PC-3 (cell line): ENCODE measurements around the gene SYT6. TPM values are rescaled to one million over a fixed set of nuclear protein-coding genes. Genes with fewer than 3 reads are reported as not detected.

Experiments
- ATAC-seq: fragments of 200-7000 bp; cut with Tn5 transposase; 2 replicates; pipeline ENCODE4 v1.9.1; 2020; ENCODE audit warnings: mild to moderate bottlenecking, moderate library complexity
- BruUV-seq: library from RNA; stranded (reverse); fragments of 400-500 nt; replicated peaks from 2 replicates; lab custom pipeline; 2021; lab: Mats Ljungman, UMichigan
- CTCF ChIA-PET: fragments of 300-600 bp; sonication (Branson Sonifier 250); formaldehyde crosslinking; loops from one replicate; lab custom pipeline; 2022; ENCODE audit warnings: antibody characterized with exemption; lab: Charles Lee
- POLR2A ChIA-PET: fragments of 300-600 bp; sonication (Branson Sonifier 250); formaldehyde crosslinking; loops from one replicate; lab custom pipeline; 2022; ENCODE audit warnings: antibody characterized with exemption; ENCODE audit not compliant: unreplicated experiment; lab: Charles Lee
- DNase-seq: peaks from one replicate; pipeline ENCODE4 v3.0.0-alpha.2; 2015
- H2AFZ ChIP-seq: fragments of 300-600 bp; sonication (generic); 2 replicates; pipeline ENCODE4 v1.6.0; 2016; ENCODE audit warnings: antibody characterized with exemption, low read length
- H3F3A ChIP-seq: fragments of 300-600 bp; sonication (generic); one replicate; pipeline ENCODE4 v1.6.0; 2017; ENCODE audit warnings: antibody characterized with exemption, low read length, control low read depth, mild to moderate bottlenecking; ENCODE audit not compliant: unreplicated experiment
- H3K27ac ChIP-seq: fragments of 300-600 bp; sonication (generic); 2 replicates; pipeline ENCODE4 v1.5.1; 2016; ENCODE audit warnings: mild to moderate bottlenecking, low read length
- H3K27me3 ChIP-seq: fragments of 300-600 bp; sonication (generic); 2 replicates; pipeline ENCODE4 v1.6.1; 2016; ENCODE audit warnings: low read length, mixed read lengths
- H3K36me3 ChIP-seq: fragments of 300-600 bp; sonication (generic); 2 replicates; pipeline ENCODE4 v1.6.1; 2016; ENCODE audit warnings: low read depth, mixed run types, low read length, mixed read lengths
- H3K4me1 ChIP-seq: fragments of 300-600 bp; sonication (generic); 2 replicates; pipeline ENCODE4 v1.5.1; 2016; ENCODE audit warnings: low read length; ENCODE audit not compliant: insufficient read depth
- H3K4me2 ChIP-seq: fragments of 300-600 bp; sonication (generic); 2 replicates; pipeline ENCODE4 v1.6.0; 2016; ENCODE audit warnings: low read length
- H3K4me3 ChIP-seq: fragments of 300-600 bp; sonication (generic); 2 replicates; pipeline ENCODE4 v1.5.1; 2016; ENCODE audit warnings: mild to moderate bottlenecking, low read length, mixed read lengths
- H3K79me2 ChIP-seq: fragments of 300-600 bp; sonication (generic); 2 replicates; pipeline ENCODE4 v1.6.1; 2017; ENCODE audit warnings: low read length, mixed read lengths
- H3K9ac ChIP-seq: fragments of 300-600 bp; sonication (generic); 2 replicates; pipeline ENCODE4 v1.6.0; 2016; ENCODE audit warnings: mild to moderate bottlenecking, low read length
- H3K9me2 ChIP-seq: fragments of 300-600 bp; sonication (generic); replicated peaks from 2 replicates; pipeline ENCODE4 v1.6.1; 2016; ENCODE audit warnings: mixed run types, low read length, mixed read lengths
- H3K9me3 ChIP-seq: fragments of 300-600 bp; sonication (generic); 2 replicates; pipeline ENCODE4 v1.6.1; 2016; ENCODE audit warnings: low read length, mixed read lengths
- H4K20me1 ChIP-seq: fragments of 300-600 bp; sonication (generic); 2 replicates; pipeline ENCODE4 v1.6.1; 2016; ENCODE audit warnings: low read length, mixed read lengths
- EZH2 ChIP-seq: fragments of 300-600 bp; sonication (generic); IDR thresholded peaks from one replicate; pipeline ENCODE4 v1.6.1; 2017; ENCODE audit warnings: antibody characterized with exemption, mild to moderate bottlenecking, low read length; ENCODE audit not compliant: unreplicated experiment
- EZH2phosphoT487 ChIP-seq: fragments of 300-600 bp; sonication (generic); IDR thresholded peaks from 2 replicates; pipeline ENCODE4 v1.6.1; 2018; ENCODE audit warnings: mild to moderate bottlenecking, antibody characterized with exemption, low read length, borderline replicate concordance
- intact Hi-C: fragments of 100-400 bp; cut with micrococcal nuclease; formaldehyde crosslinking; loops from 2 replicates; pipeline ENCODE4 v1.9.0; 2023
- total RNA-seq: library from RNA; depleted of rRNA; stranded (reverse); fragments of >200 nt; gene quantifications from 2 replicates; pipeline ENCODE4 v1.2.3, GENCODE V29; 2014
- TF ChIP-seq, protein P1 (sequence below): fragments of 300-600 bp; sonication (generic); conservative IDR thresholded peaks from 2 replicates; pipeline ENCODE4 v1.5.1; 2017; ENCODE audit warnings: antibody characterized with exemption, low read depth, mild to moderate bottlenecking, low read length

Gene SYT6
- total RNA-seq, 1 experiment from 2014 or later = not detected

DNA sequence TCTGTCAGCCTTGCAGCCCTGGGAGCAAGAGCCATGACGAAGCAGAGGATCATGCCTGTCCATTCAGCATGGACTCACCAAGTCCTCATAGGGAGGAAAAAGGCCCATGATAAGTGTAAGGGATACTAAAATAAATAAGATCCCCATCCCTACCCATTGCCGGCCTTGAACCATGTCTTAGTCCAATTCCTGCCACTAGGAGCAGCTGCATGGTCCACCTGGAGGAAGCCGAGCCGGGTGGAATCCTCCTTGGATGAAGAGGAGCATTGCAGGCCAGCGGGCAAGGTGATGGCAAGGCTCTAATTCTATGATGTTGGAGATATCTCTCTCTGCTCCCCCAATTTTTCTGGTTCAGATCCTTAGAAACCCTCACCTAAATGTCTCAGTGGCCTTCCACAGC lies 38.7 kb upstream of the SYT6 start:
- ChIA-PET POLR2A (no interaction called here), CTCF (no interaction called here)
- Histone ChIP-seq H3K9me3 (no peaks in the 10 kb centered on the region), H3K27me3 (peaks cover 31% of the 10 kb centered on the region; the same call in 1 of the 2 replicates), H3K4me1 (no peaks in the 10 kb centered on the region), H3F3A (no peaks in the 10 kb centered on the region), H4K20me1 (no peaks in the 10 kb centered on the region), H3K9me2 (no peaks in the 10 kb centered on the region), H3K36me3 (no peaks in the 10 kb centered on the region), H3K4me3 (no peak overlapping the region), H3K9ac (no peak overlapping the region), H3K4me2 (no peak overlapping the region), H2AFZ (no peak overlapping the region), H3K27ac (no peak overlapping the region), H3K79me2 (no peaks in the 10 kb centered on the region)
- ATAC-seq (no peak), DNase-seq (no peak)
- intact Hi-C loops = no loop called here
- TF ChIP-seq, protein P1, sequence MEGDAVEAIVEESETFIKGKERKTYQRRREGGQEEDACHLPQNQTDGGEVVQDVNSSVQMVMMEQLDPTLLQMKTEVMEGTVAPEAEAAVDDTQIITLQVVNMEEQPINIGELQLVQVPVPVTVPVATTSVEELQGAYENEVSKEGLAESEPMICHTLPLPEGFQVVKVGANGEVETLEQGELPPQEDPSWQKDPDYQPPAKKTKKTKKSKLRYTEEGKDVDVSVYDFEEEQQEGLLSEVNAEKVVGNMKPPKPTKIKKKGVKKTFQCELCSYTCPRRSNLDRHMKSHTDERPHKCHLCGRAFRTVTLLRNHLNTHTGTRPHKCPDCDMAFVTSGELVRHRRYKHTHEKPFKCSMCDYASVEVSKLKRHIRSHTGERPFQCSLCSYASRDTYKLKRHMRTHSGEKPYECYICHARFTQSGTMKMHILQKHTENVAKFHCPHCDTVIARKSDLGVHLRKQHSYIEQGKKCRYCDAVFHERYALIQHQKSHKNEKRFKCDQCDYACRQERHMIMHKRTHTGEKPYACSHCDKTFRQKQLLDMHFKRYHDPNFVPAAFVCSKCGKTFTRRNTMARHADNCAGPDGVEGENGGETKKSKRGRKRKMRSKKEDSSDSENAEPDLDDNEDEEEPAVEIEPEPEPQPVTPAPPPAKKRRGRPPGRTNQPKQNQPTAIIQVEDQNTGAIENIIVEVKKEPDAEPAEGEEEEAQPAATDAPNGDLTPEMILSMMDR = 0 out of 2 replicates have a peak, but pooled peaks have one; percentile 9
- no peak for TF ChIP-seq EZH2phosphoT487
- TF ChIP-seq EZH2 = no peak
- BruUV-seq = no TSS peak

DNA sequence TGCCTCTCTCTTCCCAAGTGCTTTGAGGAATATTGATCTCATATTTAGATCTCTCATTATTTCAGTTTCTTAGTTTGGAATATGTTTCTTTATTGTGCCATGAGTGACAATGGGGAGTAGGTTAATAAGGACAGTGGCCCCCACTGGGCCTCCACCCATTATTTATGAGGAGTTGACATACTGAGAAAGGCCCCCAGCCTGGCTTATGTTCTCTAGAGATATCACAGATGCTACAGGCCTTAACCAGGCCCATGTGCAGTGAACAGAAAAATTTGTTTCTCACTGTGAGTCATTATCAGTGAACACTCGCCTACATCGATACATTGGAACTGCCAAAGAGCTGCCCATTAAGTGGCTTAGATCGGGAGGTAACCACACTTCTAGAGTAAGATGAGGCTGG lies 35.7 kb upstream of the SYT6 start:
- no TSS peak for BruUV-seq
- H3K9me3 ChIP-seq = no peaks in the 10 kb centered on the region
- POLR2A ChIA-PET = no interaction called here

DNA sequence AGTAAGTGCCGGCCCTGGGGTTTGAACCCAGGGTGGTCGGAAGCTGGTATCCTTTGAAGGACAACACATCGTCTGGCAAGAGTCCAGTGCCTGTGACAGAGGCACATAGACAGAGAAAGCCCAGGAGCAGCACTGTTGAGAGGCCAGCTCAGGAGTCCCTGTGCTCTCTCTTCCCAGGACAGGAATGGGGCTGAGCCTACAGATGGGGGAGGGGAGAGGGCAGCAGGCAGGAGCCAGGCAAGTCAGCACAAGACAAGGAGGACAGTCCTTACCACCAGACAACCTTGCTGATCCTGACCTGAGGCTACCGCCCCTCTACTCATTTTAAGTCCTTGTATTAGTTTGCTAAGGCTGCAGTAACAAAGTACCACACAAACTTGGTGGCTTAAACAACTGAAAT lies 27.7 kb upstream of the SYT6 start:
- Histone ChIP-seq H3K36me3 (no peaks in the 10 kb centered on the region), H3F3A (no peaks in the 10 kb centered on the region), H3K4me2 (no peak overlapping the region), H3K4me3 (no peak overlapping the region), H3K9me3 (no peaks in the 10 kb centered on the region), H2AFZ (no peak overlapping the region), H4K20me1 (no peaks in the 10 kb centered on the region), H3K27ac (no peak overlapping the region), H3K9me2 (no peaks in the 10 kb centered on the region), H3K9ac (no peak overlapping the region), H3K4me1 (peaks cover 6% of the 10 kb centered on the region; the same call in 1 of the 2 replicates), H3K27me3 (peaks cover 19% of the 10 kb centered on the region; the same call in 1 of the 2 replicates), H3K79me2 (no peaks in the 10 kb centered on the region)
- POLR2A ChIA-PET = no interaction called here
- no TSS peak for BruUV-seq
- DNase-seq (no peak), ATAC-seq (no peak)
- CTCF ChIA-PET = no interaction called here
- no peak for TF ChIP-seq EZH2phosphoT487
- TF ChIP-seq, protein P1 = no peak
- TF ChIP-seq EZH2 = no peak
- intact Hi-C loops = no loop called here

More for the DNA sequence above, 35.7 kb upstream of the SYT6 start:
- no peaks in the 10 kb centered on the region for H3K4me1 ChIP-seq
- DNase-seq = no peak
- H3K9ac ChIP-seq = no peak overlapping the region
- TF ChIP-seq EZH2phosphoT487 = no peak
- TF ChIP-seq, protein P1 = no peak
- no peak for TF ChIP-seq EZH2
- no peak overlapping the region for H3K4me2 ChIP-seq
- CTCF ChIA-PET = no interaction called here
- no peaks in the 10 kb centered on the region for H4K20me1 ChIP-seq
- H3K27ac ChIP-seq = no peak overlapping the region
- H2AFZ ChIP-seq = no peak overlapping the region
- H3F3A ChIP-seq = no peaks in the 10 kb centered on the region
- peaks cover 20% of the 10 kb centered on the region; the same call in 1 of the 2 replicates for H3K27me3 ChIP-seq
- no peaks in the 10 kb centered on the region for H3K79me2 ChIP-seq
- ATAC-seq = no peak
- no peak overlapping the region for H3K4me3 ChIP-seq
- H3K36me3 ChIP-seq = no peaks in the 10 kb centered on the region
- H3K9me2 ChIP-seq = no peaks in the 10 kb centered on the region
- intact Hi-C loops = no loop called here
